ENCODE results near the gene GAB2.

The GAB2 gene

DNA sequence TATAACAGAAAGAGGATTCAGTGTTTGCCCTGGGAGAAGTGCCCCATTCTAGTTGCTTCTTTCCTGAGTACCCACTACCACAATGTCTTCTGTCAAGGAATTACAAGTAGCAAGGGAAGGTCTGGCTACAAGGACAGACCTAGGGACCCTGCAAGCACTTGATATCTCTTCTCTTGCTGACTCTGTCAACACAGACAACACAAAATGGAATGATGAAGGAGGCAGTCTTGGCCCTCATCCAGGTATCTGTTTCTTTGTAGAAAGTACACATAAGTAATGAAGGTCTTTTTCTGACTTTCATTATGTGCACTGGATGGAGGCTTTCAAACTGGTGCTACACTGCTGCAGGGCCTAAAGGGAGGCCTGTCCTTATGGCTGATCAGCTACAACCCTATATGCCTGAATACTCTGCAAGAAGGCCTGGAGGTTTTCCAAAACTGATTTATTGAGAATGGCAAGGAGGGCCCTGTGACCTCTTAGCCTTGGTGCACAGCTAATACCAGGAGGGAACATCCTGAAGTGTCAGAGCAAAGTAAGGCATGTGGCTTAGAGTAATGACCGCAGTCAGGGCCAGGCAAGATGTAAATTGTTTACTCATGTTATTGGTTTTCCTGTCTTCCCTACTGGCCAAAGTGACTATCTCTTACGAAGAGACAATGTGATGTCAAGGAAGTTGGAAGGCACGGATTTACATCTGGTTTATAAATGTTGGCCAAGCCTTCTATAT, 31.2 kb downstream of the GAB2 start:
- no peaks in the 10 kb centered on the region for H3K4me1 Mint-ChIP-seq
- H3K9me3 Mint-ChIP-seq = peaks cover 10% of the 10 kb centered on the region
- ATAC-seq (replicated peaks; ENCODE audit: extremely low read depth, poor library complexity, severe bottlenecking) (no peak), DNase-seq (ENCODE audit: low spot score in 2 of 2) (no peak)
- H3K36me3 Mint-ChIP-seq (ENCODE audit: insufficient read depth) = peaks cover 2% of the 10 kb centered on the region
- no peaks in the 10 kb centered on the region for H3K27me3 Mint-ChIP-seq
- no peak overlapping the region for H3K4me3 Mint-ChIP-seq
- H3K27ac Mint-ChIP-seq (ENCODE audit: low read depth) = no peak overlapping the region

DNA sequence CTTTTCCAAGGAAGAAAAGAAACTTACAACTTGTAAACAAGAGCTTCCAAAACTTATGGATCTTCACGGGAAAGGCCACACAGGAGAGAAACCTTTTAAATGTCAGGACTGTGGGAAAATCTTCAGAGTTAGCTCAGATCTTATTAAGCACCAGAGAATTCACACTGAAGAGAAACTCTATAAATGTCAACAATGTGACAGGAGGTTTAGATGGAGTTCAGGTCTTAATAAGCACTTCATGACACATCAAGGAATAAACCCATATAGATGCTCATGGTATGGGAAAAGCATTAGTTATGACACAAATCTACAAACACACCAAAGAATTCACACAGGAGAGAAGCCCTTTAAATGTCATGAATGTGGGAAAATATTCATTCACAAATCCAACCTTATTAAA, 32.4 kb downstream of the GAB2 start:
- no peaks in the 10 kb centered on the region for H3K4me1 Mint-ChIP-seq
- no peaks in the 10 kb centered on the region for H3K27me3 Mint-ChIP-seq
- DNase-seq (ENCODE audit: low spot score in 2 of 2) (no peak), ATAC-seq (replicated peaks; ENCODE audit: extremely low read depth, poor library complexity, severe bottlenecking) (no peak)
- H3K36me3 Mint-ChIP-seq (ENCODE audit: insufficient read depth) = peaks cover 2% of the 10 kb centered on the region
- H3K4me3 Mint-ChIP-seq = no peak overlapping the region
- peaks cover 10% of the 10 kb centered on the region for H3K9me3 Mint-ChIP-seq
- H3K27ac Mint-ChIP-seq (ENCODE audit: low read depth) = no peak overlapping the region

DNA sequence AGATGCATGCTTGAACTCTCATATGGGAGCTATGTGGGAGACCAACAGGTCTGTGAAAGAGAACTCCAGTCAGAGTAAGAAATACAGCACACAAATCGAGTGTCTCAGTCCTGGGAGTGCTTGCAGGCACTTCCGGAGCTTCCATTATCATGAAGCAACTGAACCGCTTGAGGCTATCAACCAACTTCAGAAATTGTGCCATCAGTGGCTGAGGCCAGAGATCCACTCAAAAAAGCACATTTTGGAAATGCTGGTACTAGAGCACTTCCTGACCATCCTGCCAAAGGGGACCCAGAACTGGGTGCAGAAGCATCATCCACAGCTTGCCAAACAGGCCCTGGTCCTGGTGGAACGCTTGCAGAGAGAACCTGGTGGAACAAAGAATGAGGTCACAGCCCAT, 33.4 kb downstream of the GAB2 start:
- H3K27ac Mint-ChIP-seq (ENCODE audit: low read depth) = no peak overlapping the region
- H3K4me3 Mint-ChIP-seq = no peak overlapping the region
- DNase-seq (ENCODE audit: low spot score in 2 of 2) = no peak
- peaks cover 10% of the 10 kb centered on the region for H3K9me3 Mint-ChIP-seq
- peaks cover 2% of the 10 kb centered on the region for H3K36me3 Mint-ChIP-seq (ENCODE audit: insufficient read depth)
- H3K4me1 Mint-ChIP-seq = no peaks in the 10 kb centered on the region
- H3K27me3 Mint-ChIP-seq = no peaks in the 10 kb centered on the region
- no peak for ATAC-seq (replicated peaks; ENCODE audit: extremely low read depth, poor library complexity, severe bottlenecking)

DNA sequence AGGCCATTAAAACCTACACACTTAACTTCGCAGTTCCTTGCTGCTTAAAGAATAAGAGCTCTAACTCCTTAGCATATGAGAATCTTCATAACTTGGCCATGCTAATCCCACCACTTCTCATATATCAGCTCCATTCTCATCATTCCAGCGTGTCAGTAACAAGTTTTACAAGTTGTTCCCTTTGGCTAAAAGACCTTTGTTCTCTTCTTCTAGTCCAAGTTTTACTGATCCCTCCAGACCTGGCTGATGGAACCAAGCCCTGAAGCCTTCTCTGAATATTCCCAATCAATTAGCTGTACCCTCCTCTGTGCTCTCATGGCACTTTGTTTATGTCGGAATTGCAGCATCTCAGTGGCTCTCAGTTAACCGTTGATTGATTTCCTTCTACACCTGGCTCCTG, 35.8 kb downstream of the GAB2 start:
- Mint-ChIP-seq H3K9me3 (peaks cover 10% of the 10 kb centered on the region), H3K4me1 (no peaks in the 10 kb centered on the region)

DNA sequence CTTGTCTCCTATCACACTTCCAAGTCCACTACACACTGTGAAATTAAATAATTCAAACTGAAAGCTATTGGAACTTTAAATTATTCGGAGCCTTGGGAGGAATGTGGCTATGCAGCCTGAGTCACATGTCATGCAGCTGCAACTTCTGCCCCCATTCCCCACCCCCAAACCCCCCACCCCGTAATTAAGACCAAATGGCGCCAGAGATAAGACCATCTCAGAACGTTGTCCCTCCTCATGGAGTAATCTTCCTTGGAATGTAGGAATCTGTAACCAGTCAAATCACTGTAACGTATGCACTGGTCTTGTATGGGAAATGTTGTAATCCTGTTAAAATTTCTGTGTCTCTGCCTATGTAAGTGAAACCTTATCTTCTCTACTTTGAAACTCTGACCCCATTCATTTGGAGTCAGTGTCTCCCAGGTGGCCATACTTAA, 37.0 kb downstream of the GAB2 start:
- Mint-ChIP-seq H3K27me3 (peaks cover 21% of the 10 kb centered on the region), H3K4me1 (no peaks in the 10 kb centered on the region), H3K4me3 (no peak overlapping the region), H3K27ac (ENCODE audit: low read depth) (no peak overlapping the region), H3K36me3 (ENCODE audit: insufficient read depth) (peaks cover 3% of the 10 kb centered on the region), H3K9me3 (peaks cover 10% of the 10 kb centered on the region)
- ATAC-seq (replicated peaks; ENCODE audit: extremely low read depth, poor library complexity, severe bottlenecking) (no peak), DNase-seq (ENCODE audit: low spot score in 2 of 2) (no peak)

More for the DNA sequence above, 35.8 kb downstream of the GAB2 start:
- H3K27me3 Mint-ChIP-seq = peaks cover 10% of the 10 kb centered on the region
- ATAC-seq (replicated peaks; ENCODE audit: extremely low read depth, poor library complexity, severe bottlenecking) (no peak), DNase-seq (ENCODE audit: low spot score in 2 of 2) (no peak)
- peaks cover 2% of the 10 kb centered on the region for H3K36me3 Mint-ChIP-seq (ENCODE audit: insufficient read depth)
- H3K4me3 Mint-ChIP-seq = no peak overlapping the region
- no peak overlapping the region for H3K27ac Mint-ChIP-seq (ENCODE audit: low read depth)

DNA sequence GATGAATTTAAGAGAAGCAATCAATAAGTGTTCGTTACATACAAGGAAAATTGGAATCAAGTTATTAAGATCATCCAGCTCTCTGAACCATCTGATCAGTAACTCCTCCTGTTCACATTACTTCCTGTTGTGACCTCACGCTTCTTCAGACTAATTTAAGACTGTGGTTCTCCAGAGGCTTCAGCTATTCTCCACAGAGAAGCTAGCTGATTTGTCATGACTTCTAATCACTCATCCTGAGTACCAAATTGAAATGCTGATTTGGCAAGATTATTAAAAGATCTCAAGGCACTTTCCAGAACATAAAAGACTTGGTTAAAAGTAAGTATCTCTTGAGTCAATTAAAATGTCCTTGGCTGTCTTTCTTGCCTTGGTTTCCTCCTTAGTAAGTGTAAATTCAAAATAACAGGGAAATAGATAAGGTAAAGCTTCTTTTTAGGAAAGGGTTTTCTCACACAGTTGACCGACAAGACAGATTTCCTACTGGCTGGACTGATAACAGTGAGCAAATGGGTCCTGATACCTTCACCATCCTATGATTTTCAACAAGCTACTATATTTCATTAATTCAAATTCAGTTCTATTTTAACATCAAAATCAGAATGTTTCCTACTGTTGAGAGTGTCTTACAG, 38.5 kb downstream of the GAB2 start:
- no peak overlapping the region for H3K4me3 Mint-ChIP-seq
- H3K9me3 Mint-ChIP-seq = no peaks in the 10 kb centered on the region
- DNase-seq (ENCODE audit: low spot score in 2 of 2) = no peak
- H3K27me3 Mint-ChIP-seq = peaks cover 22% of the 10 kb centered on the region
- no peak overlapping the region for H3K27ac Mint-ChIP-seq (ENCODE audit: low read depth)
- no peaks in the 10 kb centered on the region for H3K4me1 Mint-ChIP-seq
- no peak for ATAC-seq (replicated peaks; ENCODE audit: extremely low read depth, poor library complexity, severe bottlenecking)
- peaks cover 1% of the 10 kb centered on the region for H3K36me3 Mint-ChIP-seq (ENCODE audit: insufficient read depth)

DNA sequence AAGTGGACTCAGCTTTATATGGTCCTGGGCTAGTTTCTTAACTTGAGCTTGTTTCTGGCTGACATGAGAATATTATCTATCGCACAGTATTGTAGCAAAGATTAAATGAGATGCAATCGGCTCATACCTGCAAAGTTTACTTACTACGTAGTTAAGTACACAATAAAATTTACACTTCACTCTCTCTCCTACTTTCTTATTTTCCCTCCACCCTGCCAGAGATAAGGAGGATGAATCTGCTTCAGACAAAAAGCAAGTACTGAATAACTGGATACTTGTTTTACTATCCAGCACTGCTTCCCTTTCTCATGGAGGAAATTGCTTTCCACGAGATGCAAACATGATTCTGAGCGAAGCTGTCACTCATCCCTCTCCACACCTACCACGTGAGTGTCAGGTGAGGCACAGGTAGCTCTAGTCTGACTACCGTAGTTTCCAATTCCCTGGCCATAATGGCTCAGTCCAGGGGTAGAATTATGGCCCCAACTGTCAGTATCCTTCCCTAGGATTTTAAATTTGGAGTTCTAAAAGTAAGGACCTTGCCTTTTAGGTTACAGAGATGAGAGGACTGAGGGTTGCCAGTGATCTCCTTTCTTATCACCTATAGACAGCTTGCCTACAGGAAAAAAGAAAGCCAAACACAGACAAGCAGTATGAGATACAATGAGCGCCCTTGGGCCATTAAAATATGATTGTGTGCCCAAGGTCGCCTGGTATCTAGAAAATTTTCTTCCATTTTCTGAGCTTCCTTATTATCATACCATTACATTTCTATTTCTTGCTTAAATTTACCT, 39.8 kb downstream of the GAB2 start:
- Mint-ChIP-seq H3K4me3 (no peak overlapping the region), H3K27ac (ENCODE audit: low read depth) (no peak overlapping the region), H3K27me3 (peaks cover 22% of the 10 kb centered on the region), H3K36me3 (ENCODE audit: insufficient read depth) (peaks cover 1% of the 10 kb centered on the region), H3K4me1 (no peaks in the 10 kb centered on the region), H3K9me3 (no peaks in the 10 kb centered on the region)
- ATAC-seq (replicated peaks; ENCODE audit: extremely low read depth, poor library complexity, severe bottlenecking) = no peak
- DNase-seq (ENCODE audit: low spot score in 2 of 2) = no peak

DNA sequence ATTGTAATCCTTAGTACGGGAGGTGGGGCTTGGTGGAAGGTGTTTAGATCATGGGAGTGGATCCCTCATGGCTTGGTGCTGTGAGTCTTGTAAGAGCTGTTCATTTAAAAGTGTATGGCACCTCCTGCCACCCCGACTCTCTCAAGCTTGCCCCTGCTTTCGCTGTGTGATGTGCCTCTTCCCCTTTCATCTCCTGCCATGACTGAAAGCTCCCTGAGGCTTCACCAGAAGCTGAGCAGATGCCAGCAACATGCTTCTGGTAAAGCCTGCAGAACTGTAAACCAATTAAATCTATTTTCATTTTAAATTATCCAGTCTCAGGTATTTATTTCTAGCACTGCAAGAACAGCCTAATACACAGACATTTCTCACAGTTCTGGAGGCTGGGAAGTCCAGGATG, 40.8 kb downstream of the GAB2 start:
- Mint-ChIP-seq H3K27me3 (peaks cover 22% of the 10 kb centered on the region), H3K9me3 (no peaks in the 10 kb centered on the region), H3K4me3 (no peak overlapping the region), H3K27ac (ENCODE audit: low read depth) (no peak overlapping the region), H3K4me1 (no peaks in the 10 kb centered on the region), H3K36me3 (ENCODE audit: insufficient read depth) (peaks cover 1% of the 10 kb centered on the region)
- ATAC-seq (replicated peaks; ENCODE audit: extremely low read depth, poor library complexity, severe bottlenecking) (no peak), DNase-seq (ENCODE audit: low spot score in 2 of 2) (no peak)

DNA sequence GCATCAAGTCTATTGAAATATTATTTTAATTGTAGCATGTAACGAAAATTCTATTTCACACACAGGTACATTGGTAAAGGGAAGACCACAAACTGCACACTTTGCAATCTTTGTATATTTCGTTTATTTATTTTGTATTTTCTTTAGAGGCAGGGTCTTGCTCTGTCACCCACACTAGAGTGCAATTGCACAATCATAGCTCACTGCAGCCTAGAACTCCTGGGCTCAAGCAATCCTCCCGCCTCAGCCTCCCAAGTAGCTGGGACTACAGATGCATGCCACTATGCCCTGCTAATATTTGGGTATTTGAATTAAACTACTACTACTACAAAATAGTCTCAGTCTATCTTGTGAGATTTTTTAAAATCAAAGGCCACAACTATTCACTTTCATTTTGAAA, 42.7 kb downstream of the GAB2 start:
- Mint-ChIP-seq H3K9me3 (no peaks in the 10 kb centered on the region), H3K4me1 (no peaks in the 10 kb centered on the region), H3K36me3 (ENCODE audit: insufficient read depth) (peaks cover 1% of the 10 kb centered on the region), H3K27me3 (peaks cover 22% of the 10 kb centered on the region), H3K27ac (ENCODE audit: low read depth) (no peak overlapping the region), H3K4me3 (no peak overlapping the region)
- DNase-seq (ENCODE audit: low spot score in 2 of 2) = no peak
- no peak for ATAC-seq (replicated peaks; ENCODE audit: extremely low read depth, poor library complexity, severe bottlenecking)

DNA sequence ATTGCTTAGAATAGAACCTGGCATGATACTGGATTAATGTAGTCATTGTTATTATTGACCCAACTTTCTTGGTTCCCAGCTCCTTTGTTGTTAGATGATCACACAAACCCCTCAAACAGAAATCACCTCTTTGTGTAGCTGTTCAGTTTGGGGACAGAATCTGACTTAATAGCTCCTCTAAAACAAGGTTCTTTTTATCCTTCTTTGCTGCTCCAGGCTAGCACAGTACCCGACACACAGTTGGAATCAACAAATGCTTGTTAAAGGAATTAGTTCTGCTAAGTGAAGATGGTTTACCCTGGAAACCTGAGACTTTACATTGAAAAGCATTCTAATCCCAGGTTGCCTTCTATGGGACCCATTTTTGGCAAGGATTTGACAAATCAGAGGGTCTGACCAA, 43.9 kb downstream of the GAB2 start:
- H3K27me3 Mint-ChIP-seq = peaks cover 22% of the 10 kb centered on the region
- H3K36me3 Mint-ChIP-seq (ENCODE audit: insufficient read depth) = peaks cover 1% of the 10 kb centered on the region
- no peak overlapping the region for H3K27ac Mint-ChIP-seq (ENCODE audit: low read depth)
- ATAC-seq (replicated peaks; ENCODE audit: extremely low read depth, poor library complexity, severe bottlenecking) (no peak), DNase-seq (ENCODE audit: low spot score in 2 of 2) (no peak)
- H3K4me1 Mint-ChIP-seq = no peaks in the 10 kb centered on the region
- H3K4me3 Mint-ChIP-seq = no peak overlapping the region
- H3K9me3 Mint-ChIP-seq = no peaks in the 10 kb centered on the region

DNA sequence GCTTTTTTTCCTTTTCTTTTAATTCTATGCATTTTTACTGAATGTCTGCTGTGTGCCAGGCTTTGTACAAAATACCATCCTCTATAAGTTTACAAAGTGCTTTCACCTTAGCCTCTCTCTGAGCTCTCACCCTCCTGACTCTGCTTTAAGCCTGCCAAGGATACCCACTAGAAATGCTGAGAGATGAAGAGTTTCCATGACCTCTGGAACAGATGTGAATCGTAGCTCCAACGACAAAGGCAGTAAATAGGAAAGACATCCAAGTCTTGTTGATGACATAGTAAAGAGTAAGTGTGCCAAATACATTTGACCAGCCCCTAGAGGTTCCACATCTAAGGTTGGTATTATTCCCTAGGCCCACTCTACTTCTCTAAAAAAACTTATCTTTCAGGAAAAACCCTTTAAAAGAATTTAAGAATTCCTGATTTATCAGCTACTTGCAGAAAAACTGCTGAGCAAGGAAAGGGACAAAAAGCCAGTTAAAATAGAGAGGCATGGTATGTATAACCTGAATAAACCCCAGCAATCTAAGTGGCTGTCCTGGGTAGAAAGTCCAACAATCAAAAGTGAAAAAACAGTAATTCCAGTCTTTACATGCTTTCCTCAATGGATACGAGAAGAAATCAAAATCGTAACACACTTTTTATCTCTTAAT, 45.4 kb downstream of the GAB2 start:
- Mint-ChIP-seq H3K4me3 (no peak overlapping the region), H3K9me3 (no peaks in the 10 kb centered on the region), H3K36me3 (ENCODE audit: insufficient read depth) (peaks cover 1% of the 10 kb centered on the region), H3K27ac (ENCODE audit: low read depth) (no peak overlapping the region), H3K4me1 (no peaks in the 10 kb centered on the region), H3K27me3 (peaks cover 12% of the 10 kb centered on the region)
- DNase-seq (ENCODE audit: low spot score in 2 of 2) (no peak), ATAC-seq (replicated peaks; ENCODE audit: extremely low read depth, poor library complexity, severe bottlenecking) (no peak)

DNA sequence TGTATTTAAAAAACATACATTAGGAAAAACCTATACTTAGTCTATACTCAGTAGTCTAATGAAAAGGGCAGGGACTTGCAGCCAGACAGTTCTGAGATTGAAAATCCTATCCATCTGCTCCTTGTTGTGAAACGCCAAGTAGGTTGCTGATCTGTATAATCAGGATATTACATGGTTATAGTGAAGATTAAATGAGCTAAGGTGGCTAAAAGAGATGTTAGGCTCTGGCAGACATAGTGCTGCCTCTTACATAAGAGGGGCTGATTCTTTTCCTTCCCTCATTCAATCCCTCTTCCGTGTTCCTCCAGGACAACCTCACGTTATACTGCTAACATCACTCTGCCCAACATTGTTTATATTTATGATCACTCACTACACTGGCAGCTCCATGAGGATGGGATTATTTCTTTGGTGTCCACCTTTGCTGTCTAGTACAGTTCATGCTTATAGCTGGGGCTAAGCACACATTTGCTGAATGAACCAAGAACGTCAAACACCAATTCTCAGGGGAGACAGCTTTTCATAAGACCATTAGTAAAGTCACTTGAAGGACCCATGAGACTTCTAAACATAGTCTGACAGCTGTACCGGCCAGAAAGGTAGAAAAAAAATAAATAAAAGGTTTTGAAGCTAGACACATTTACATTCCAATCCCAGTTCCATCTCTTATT, 46.3 kb downstream of the GAB2 start:
- Mint-ChIP-seq H3K9me3 (no peaks in the 10 kb centered on the region), H3K4me3 (no peak overlapping the region), H3K27me3 (peaks cover 8% of the 10 kb centered on the region), H3K36me3 (ENCODE audit: insufficient read depth) (peaks cover 1% of the 10 kb centered on the region), H3K4me1 (no peaks in the 10 kb centered on the region), H3K27ac (ENCODE audit: low read depth) (no peak overlapping the region)
- no peak for DNase-seq (ENCODE audit: low spot score in 2 of 2)
- no peak for ATAC-seq (replicated peaks; ENCODE audit: extremely low read depth, poor library complexity, severe bottlenecking)
